Keratinocyte (primary cell): ENCODE measurements around the gene SSUH2. TPM values are rescaled to one million over a fixed set of nuclear protein-coding genes. Genes with fewer than 3 reads are reported as not detected.

Experiments
- DNase-seq: peaks from one replicate; pipeline ENCODE4 v3.0.0-alpha.2; 2011; ENCODE audit warnings: low read depth, missing footprints, low spot score
- FAIRE-seq: peaks from 2 replicates; lab custom pipeline; 2011; peaks lifted over from hg19 to GRCh38; lab: Jason Lieb, UNC
- H2AFZ ChIP-seq: 2 replicates; pipeline ENCODE4 v1.6.0; 2012; ENCODE audit warnings: low read length, control low read depth, inconsistent platforms; ENCODE audit not compliant: control insufficient read depth
- H3K27ac ChIP-seq: 2 replicates; pipeline ENCODE4 v1.5.1; 2011; ENCODE audit warnings: low read length; ENCODE audit not compliant: control insufficient read depth, insufficient read depth
- H3K27me3 ChIP-seq: 3 replicates; pipeline ENCODE4 v1.6.0; 2011; ENCODE audit warnings: low read length; ENCODE audit not compliant: control insufficient read depth, insufficient read depth; ENCODE audit errors: extremely low read depth
- H3K36me3 ChIP-seq, 2 experiments: 2 replicates in 1 of 2; 3 replicates in 1 of 2; pipeline ENCODE4 v1.5.1; 2011; ENCODE audit warnings: low read length in 2 of 2, mild to moderate bottlenecking in 1 of 2; ENCODE audit not compliant: control insufficient read depth in 2 of 2, insufficient read depth in 2 of 2; ENCODE audit errors: extremely low read depth in 1 of 2
- H3K4me1 ChIP-seq: 3 replicates; pipeline ENCODE4 v1.5.1; 2011; ENCODE audit warnings: low read length; ENCODE audit not compliant: control insufficient read depth, insufficient read depth; ENCODE audit errors: extremely low read depth
- H3K4me2 ChIP-seq: 3 replicates; pipeline ENCODE4 v1.6.0; 2011; ENCODE audit warnings: low read depth, low read length; ENCODE audit not compliant: control insufficient read depth, insufficient read depth; ENCODE audit errors: extremely low read depth
- H3K4me3 ChIP-seq, 3 experiments: fragments of 200-600 bp in 1 of 3; sonication (generic) in 1 of 3; 2 replicates in 2 of 3; 3 replicates in 1 of 3; pipeline ENCODE4 v1.5.1; 2011 to 2016; ENCODE audit warnings: low read length in 3 of 3, mild to moderate bottlenecking in 3 of 3, control low read depth in 2 of 3, inconsistent platforms in 1 of 3, low read depth in 1 of 3, mixed read lengths in 1 of 3, mixed run types in 1 of 3, moderate library complexity in 1 of 3; ENCODE audit not compliant: control insufficient read depth in 2 of 3, insufficient read depth in 2 of 3; ENCODE audit errors: extremely low read depth in 1 of 3
- H3K79me2 ChIP-seq: 2 replicates; pipeline ENCODE4 v1.6.0; 2012; ENCODE audit warnings: low read length; ENCODE audit not compliant: control insufficient read depth, insufficient read depth
- H3K9ac ChIP-seq: 3 replicates; pipeline ENCODE4 v1.6.0; 2011; ENCODE audit warnings: low read length; ENCODE audit not compliant: control insufficient read depth, insufficient read depth; ENCODE audit errors: extremely low read depth
- H3K9me1 ChIP-seq: 3 replicates; pipeline ENCODE4 v1.6.0; 2011; ENCODE audit warnings: low read length; ENCODE audit not compliant: control insufficient read depth, insufficient read depth; ENCODE audit errors: extremely low read depth
- H3K9me3 ChIP-seq: 2 replicates; pipeline ENCODE4 v1.5.1; 2012; ENCODE audit warnings: low read depth, low read length; ENCODE audit not compliant: control insufficient read depth
- H4K20me1 ChIP-seq: 3 replicates; pipeline ENCODE4 v1.6.0; 2011; ENCODE audit warnings: low read length; ENCODE audit not compliant: control insufficient read depth, insufficient read depth; ENCODE audit errors: extremely low read depth
- CTCF ChIP-seq, 3 experiments: IDR thresholded peaks in 1 of 3; conservative IDR thresholded peaks in 1 of 3; optimal IDR thresholded peaks in 1 of 3; 2 replicates in 2 of 3; 3 replicates in 1 of 3; pipeline versions ENCODE3 to v1.5.1; 2011; ENCODE audit warnings: low read length in 3 of 3, mild to moderate bottlenecking in 3 of 3, moderate library complexity in 2 of 3, control low read depth in 1 of 3, inconsistent platforms in 1 of 3; ENCODE audit not compliant: insufficient read depth in 2 of 3; ENCODE audit errors: extremely low read depth in 1 of 3
- EZH2 ChIP-seq: IDR thresholded peaks from one replicate; pipeline ENCODE4 v1.6.1; 2012; ENCODE audit warnings: inconsistent platforms, mild to moderate bottlenecking, low read length, moderate library complexity
- dilution Hi-C: fragments of 300-500 bp; cut with MboI; formaldehyde crosslinking; loops from one replicate; pipeline ENCODE4 v1.7.0; 2020; ENCODE audit warnings: low sequenced_read_pairs; ENCODE audit not compliant: extremely low pct_ligation_motif_present
- polyA plus RNA-seq, 5 experiments: library from polyadenylated mRNA; depleted of rRNA in 3 of 5; stranded (reverse) in 3 of 5; stranded (forward) in 1 of 5; unstranded in 1 of 5; fragments of >200 nt; gene quantifications; 1 replicate in 1 of 5; 2 replicates in 3 of 5; 3 replicates in 1 of 5; pipeline versions ENCODE4 v1.2.1 to v1.2.3, GENCODE V29; 2011 to 2012; ENCODE audit warnings: missing spikeins in 2 of 5, low read depth in 1 of 5, low replicate concordance in 1 of 5

The SSUH2 gene
- polyA plus RNA-seq, 1 donor (not counting 4 experiments of a cell fraction or from before 2014, with no cell fraction given): 0.09 TPM

DNA sequence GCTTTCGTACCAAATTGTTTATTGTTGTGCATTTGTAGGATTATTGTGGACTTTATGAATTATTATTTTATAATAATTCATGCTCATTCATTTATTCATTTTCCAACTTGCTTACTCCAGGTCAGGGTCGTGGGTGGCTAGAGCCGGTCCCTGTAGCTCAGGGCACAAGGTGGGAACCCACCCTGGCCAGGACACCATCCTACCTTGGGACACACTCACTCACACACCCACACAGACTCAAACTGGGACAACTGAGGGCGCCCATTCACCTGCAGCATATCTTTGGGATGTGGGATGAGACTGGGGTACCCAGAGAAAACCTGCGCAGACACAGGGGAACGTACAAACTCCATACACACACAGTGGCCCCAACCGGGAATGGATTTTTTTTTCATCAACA is 40.6 kb downstream of the SSUH2 start:
- TF ChIP-seq EZH2 (no peak), CTCF (optimal IDR thresholded peaks at IDR 0.05 in 1 of 3, IDR thresholded peaks at IDR 0.05 in 1 of 3, conservative IDR thresholded peaks at IDR 0.05 in 1 of 3; ENCODE audit: extremely low read depth in 1 of 3, insufficient read depth in 2 of 3, low read length in 3 of 3) (no peak)

DNA sequence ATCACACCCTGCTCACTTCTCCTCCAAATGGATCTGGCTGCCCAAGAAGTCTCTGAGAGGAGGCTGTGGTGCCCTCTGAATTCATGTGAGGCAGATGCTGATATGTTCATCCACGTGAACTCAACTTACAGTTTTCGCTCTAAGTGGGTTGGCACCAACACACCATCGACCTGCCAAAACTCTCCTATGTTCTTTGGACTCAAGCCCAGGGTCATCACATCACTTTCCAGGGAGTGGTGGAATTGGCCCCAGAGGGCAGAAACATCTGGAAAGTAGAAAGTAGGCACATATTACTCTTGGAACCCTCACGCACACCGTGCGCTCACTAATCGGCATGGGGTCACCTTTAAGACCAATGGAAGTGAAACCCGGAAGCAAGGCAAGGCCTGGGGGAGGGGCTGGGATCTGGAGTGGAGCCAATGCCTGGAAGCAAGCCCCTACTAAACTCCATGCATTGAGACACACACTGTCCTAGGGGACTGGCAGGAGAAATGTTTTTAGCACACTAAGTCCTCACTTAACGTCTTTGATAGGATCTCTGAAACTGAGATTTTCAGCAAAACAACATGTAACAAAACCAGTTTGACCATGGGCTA is 41.4 kb downstream of the SSUH2 start:
- TF ChIP-seq CTCF (optimal IDR thresholded peaks at IDR 0.05 in 1 of 3, IDR thresholded peaks at IDR 0.05 in 1 of 3, conservative IDR thresholded peaks at IDR 0.05 in 1 of 3; ENCODE audit: extremely low read depth in 1 of 3, insufficient read depth in 2 of 3, low read length in 3 of 3) (no peak), EZH2 (no peak)
- Histone ChIP-seq H3K79me2 (no peaks in the 10 kb centered on the region), H3K9me1 (no peaks in the 10 kb centered on the region), H3K27me3 (no peaks in the 10 kb centered on the region), H3K4me1 (no peaks in the 10 kb centered on the region), H3K27ac (no peak overlapping the region), H4K20me1 (no peaks in the 10 kb centered on the region), H3K4me2 (no peak overlapping the region), H3K9ac (no peak overlapping the region), H3K9me3 (no peaks in the 10 kb centered on the region), H3K36me3 (no peaks in the 10 kb centered on the region), H2AFZ (peak overlapping the region; percentile 27), H3K4me3 (no peak overlapping the region)
- FAIRE-seq (peak; percentile 56), DNase-seq (no peak)
- dilution Hi-C loops: no loop called here

More for the DNA sequence above, 40.6 kb downstream of the SSUH2 start:
- no peak for FAIRE-seq
- dilution Hi-C loops: no loop called here
- no peak for DNase-seq
- Histone ChIP-seq H4K20me1 (no peaks in the 10 kb centered on the region), H3K9me3 (no peaks in the 10 kb centered on the region), H3K27me3 (no peaks in the 10 kb centered on the region), H3K36me3 (no peaks in the 10 kb centered on the region), H3K9me1 (no peaks in the 10 kb centered on the region), H3K79me2 (no peaks in the 10 kb centered on the region), H3K4me1 (no peaks in the 10 kb centered on the region), H3K27ac (no peak overlapping the region), H3K4me3 (no peak overlapping the region), H3K4me2 (no peak overlapping the region), H3K9ac (no peak overlapping the region), H2AFZ (no peak overlapping the region)
